Calu3 (cell line): ENCODE measurements around the gene TSPAN9. TPM values are rescaled to one million over a fixed set of nuclear protein-coding genes. Genes with fewer than 3 reads are reported as not detected.

Experiments used
- BruUV-seq: library from RNA; stranded (reverse); fragments of 400-500 nt; replicated peaks from 2 replicates; lab custom pipeline; 2021; lab: Mats Ljungman, UMichigan
- CTCF ChIA-PET: fragments of 300-600 bp; sonication (Branson Sonifier 250); formaldehyde crosslinking; loops from one replicate; lab custom pipeline; 2022; ENCODE audit warnings: antibody characterized with exemption; lab: Charles Lee
- DNase-seq: peaks from one replicate; pipeline ENCODE4 v3.0.0; 2022
- H3K27ac Mint-ChIP-seq: one replicate; pipeline ENCODE4 v1.8.0; 2022; ENCODE audit warnings: mixed read lengths; ENCODE audit not compliant: unreplicated experiment
- H3K27me3 Mint-ChIP-seq: one replicate; pipeline ENCODE4 v1.8.0; 2022; ENCODE audit warnings: mixed read lengths; ENCODE audit not compliant: unreplicated experiment
- H3K36me3 Mint-ChIP-seq: one replicate; pipeline ENCODE4 v1.8.0; 2022; ENCODE audit warnings: mild to moderate bottlenecking, moderate library complexity, mixed read lengths; ENCODE audit not compliant: insufficient read depth, unreplicated experiment
- H3K4me1 Mint-ChIP-seq: one replicate; pipeline ENCODE4 v1.8.0; 2022; ENCODE audit warnings: mild to moderate bottlenecking, low read depth, mixed read lengths; ENCODE audit not compliant: unreplicated experiment
- H3K4me3 Mint-ChIP-seq: one replicate; pipeline ENCODE4 v1.8.0; 2022; ENCODE audit warnings: mild to moderate bottlenecking, low read depth, moderate library complexity, mixed read lengths; ENCODE audit not compliant: unreplicated experiment
- H3K9me3 Mint-ChIP-seq: one replicate; pipeline ENCODE4 v1.8.0; 2022; ENCODE audit warnings: low read depth, mixed read lengths; ENCODE audit not compliant: unreplicated experiment
- CTCF ChIP-seq: fragments of 200-600 bp; IDR thresholded peaks from one replicate; pipeline ENCODE4 v1.8.0; 2022; ENCODE audit warnings: antibody characterized with exemption; ENCODE audit not compliant: unreplicated experiment
- intact Hi-C: fragments of 100-400 bp; cut with micrococcal nuclease; formaldehyde crosslinking; loops from one replicate; pipeline ENCODE4 v1.10.0; 2022; ENCODE audit not compliant: unreplicated experiment
- total RNA-seq: library from RNA; stranded (reverse); gene quantifications from 2 replicates; pipeline ENCODE4 v1.2.3, GENCODE V29; 2022

The TSPAN9 gene
- total RNA-seq, 1 experiment from 2014 or later = 6.0 TPM

GRCh38 chr12:3195859-3196483 lies 118.8 kb downstream of the TSPAN9 start:
- H3K27ac Mint-ChIP-seq = no peak overlapping the region
- peaks cover 14% of the 10 kb centered on the region for H3K36me3 Mint-ChIP-seq
- H3K4me3 Mint-ChIP-seq = no peak overlapping the region
- CTCF ChIA-PET = no interaction called here
- H3K4me1 Mint-ChIP-seq = peaks cover 2% of the 10 kb centered on the region
- DNase-seq = no peak
- peaks cover 82% of the 10 kb centered on the region for H3K27me3 Mint-ChIP-seq
- intact Hi-C loops = no loop called here
- TF ChIP-seq CTCF = no peak
- no TSS peak for BruUV-seq
- H3K9me3 Mint-ChIP-seq = no peaks in the 10 kb centered on the region

GRCh38 chr12:3196488-3196887 lies 119.3 kb downstream of the TSPAN9 start:
- peaks cover 7% of the 10 kb centered on the region for H3K4me1 Mint-ChIP-seq
- peaks cover 82% of the 10 kb centered on the region for H3K27me3 Mint-ChIP-seq
- intact Hi-C loops = no loop called here
- no peak overlapping the region for H3K4me3 Mint-ChIP-seq
- no peak overlapping the region for H3K27ac Mint-ChIP-seq
- no peaks in the 10 kb centered on the region for H3K9me3 Mint-ChIP-seq
- no TSS peak for BruUV-seq
- no peak for DNase-seq
- CTCF ChIA-PET = no interaction called here
- H3K36me3 Mint-ChIP-seq = peaks cover 14% of the 10 kb centered on the region
- TF ChIP-seq CTCF = no peak

GRCh38 chr12:3197131-3197818 lies 120.1 kb downstream of the TSPAN9 start:
- DNase-seq = no peak
- intact Hi-C loops = no loop called here
- H3K9me3 Mint-ChIP-seq = no peaks in the 10 kb centered on the region
- peaks cover 14% of the 10 kb centered on the region for H3K36me3 Mint-ChIP-seq
- peaks cover 7% of the 10 kb centered on the region for H3K4me1 Mint-ChIP-seq
- no TSS peak for BruUV-seq
- no peak overlapping the region for H3K27ac Mint-ChIP-seq
- H3K27me3 Mint-ChIP-seq = peaks cover 78% of the 10 kb centered on the region
- H3K4me3 Mint-ChIP-seq = no peak overlapping the region
- CTCF ChIA-PET = interaction anchor here (0.9 kb wide), 1 partner anchor 56 kb away, joined by 4 read pairs; no protein-coding TSS in a partner anchor
- TF ChIP-seq CTCF = no peak

DNA sequence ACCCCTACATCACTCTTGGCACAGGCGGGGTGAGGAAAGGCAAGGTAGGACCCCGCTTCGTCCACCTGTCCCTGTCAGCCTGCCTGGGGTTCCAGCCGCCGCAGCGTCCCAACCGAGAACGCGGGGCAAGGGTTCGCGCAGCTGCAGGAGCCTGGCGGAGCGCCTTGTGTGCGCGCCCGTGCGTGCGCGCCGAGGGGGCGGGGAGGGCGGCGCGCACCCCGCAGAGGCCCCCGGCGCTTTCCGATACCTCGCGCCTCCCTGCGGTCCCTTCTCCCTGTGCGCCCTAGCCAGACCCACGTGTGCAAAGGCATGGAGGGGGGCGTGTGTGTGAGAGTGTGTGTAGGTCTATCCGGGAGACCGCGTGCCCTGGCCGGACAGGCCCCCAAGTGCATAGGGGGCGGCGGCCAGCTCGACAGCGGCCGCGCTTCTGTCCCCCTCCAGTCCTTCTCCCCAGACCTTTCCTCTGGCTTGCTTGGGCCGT lies 122.4 kb downstream of the TSPAN9 start:
- DNase-seq = peak; percentile 37
- no peak overlapping the region for H3K27ac Mint-ChIP-seq
- peaks cover 14% of the 10 kb centered on the region for H3K36me3 Mint-ChIP-seq
- peaks cover 68% of the 10 kb centered on the region for H3K27me3 Mint-ChIP-seq
- intact Hi-C loops = loop anchor here (2.0 kb wide), 1 partner anchor 31 kb away; no protein-coding TSS in a partner anchor
- CTCF ChIA-PET = no interaction called here
- no peak for TF ChIP-seq CTCF
- no TSS peak for BruUV-seq
- H3K9me3 Mint-ChIP-seq = no peaks in the 10 kb centered on the region
- H3K4me3 Mint-ChIP-seq = peak overlapping the region; percentile 74
- H3K4me1 Mint-ChIP-seq = peaks cover 16% of the 10 kb centered on the region
